DMS114 treated with DMSO at 0.1 percent for 48 hours (cell line): ENCODE data around the gene ABCC1.
"Not testable (repeated sequence)": the region's sequence is repeated elsewhere in the genome, so short reads cannot be mapped to it uniquely, and the experiment has no call there.

Experiments
- DNase-seq: peaks from one replicate; lab custom pipeline; 2025; ENCODE audit not compliant: unreplicated experiment; lab: John Stamatoyannopoulos, UW

ABCC1 gene

GRCh38 chr16:16176328-16176727 lies 226.9 kb downstream of the ABCC1 start:
- no peak for DNase-seq

- DNase-seq, result no peak
Observed at GRCh38 chr16:16178455-16179162, 229.2 kb downstream of the ABCC1 start.

DNA sequence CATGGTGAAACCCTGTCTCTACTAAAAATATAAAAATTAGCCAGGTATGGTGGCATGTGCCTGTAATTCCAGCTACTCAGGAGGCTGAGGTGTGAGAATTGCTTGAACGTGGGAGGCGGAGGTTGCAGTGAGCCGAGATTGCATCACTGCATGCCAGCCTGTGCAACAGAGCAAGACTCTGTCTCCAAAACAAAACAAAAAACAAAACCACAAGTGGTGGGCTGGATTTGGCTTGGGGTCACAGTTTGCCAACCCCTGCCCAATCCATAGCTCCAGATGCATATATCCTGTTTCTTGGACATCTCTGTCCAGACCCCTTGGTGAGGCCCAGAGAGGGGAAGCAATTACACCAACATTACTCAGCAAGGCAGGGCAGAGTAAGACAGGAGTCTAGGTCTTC lies 232.3 kb downstream of the ABCC1 start:
- not testable (repeated sequence) for DNase-seq

DNA sequence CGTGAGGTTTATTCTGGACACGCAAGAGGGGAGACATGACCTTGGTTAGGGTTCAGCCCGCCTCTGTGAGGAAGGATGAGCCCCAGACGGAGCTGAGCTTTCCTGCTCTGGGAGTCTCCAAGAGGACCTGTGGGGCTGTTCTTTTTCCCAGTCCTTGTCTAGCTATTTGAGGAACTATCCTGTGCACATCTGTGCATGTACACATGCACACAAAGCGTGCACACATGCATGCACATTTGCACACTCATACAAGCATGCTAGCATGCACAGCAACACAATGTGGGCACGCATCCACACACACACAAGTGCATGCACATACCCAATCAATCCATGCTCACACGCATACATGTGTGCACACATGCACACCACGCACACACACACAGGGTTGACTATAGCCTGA lies 233.5 kb downstream of the ABCC1 start:
- DNase-seq, result no peak

DNA sequence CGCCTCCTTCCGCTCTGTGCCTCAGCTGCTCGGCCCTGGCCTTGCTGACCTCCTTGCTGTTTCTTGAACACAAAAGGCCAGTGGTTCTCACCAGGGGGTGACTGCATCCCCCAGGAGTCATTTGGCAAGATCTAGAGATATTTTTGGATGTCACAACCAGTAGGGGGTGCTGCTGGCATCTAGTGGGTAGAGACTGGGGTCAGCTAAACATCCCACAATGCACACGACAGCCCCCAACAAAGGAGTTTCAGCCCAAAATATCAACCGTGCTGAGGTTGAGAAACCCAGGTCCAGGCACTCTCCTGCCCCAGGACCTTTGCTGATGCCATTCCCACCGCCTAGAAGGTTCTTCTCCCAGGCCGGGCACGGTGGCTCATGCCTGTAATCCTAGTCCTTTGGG lies 234.1 kb downstream of the ABCC1 start:
- no peak for DNase-seq

DNA sequence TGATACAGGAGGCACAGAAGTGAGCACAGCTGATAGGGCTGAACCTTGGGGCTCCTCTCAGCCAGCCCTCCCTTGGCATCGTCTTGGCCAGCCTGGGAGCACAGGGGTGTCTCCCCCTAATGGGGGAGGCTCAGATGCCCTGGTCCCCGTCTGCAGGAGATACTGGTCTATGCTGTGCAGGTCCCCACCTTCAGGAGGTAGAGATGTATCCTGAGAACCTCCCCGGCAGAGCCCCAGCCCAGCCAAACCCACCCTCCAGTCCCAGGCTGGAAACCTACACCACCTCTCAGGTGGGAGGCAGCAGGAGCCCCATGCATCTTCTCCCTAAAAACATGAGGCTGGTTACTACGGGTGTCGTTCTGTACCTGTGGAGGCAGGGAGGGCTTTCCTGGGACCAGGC lies 235.2 kb downstream of the ABCC1 start:
- no peak for DNase-seq

- no peak for DNase-seq
Observed at GRCh38 chr16:16185095-16185494, 235.7 kb downstream of the ABCC1 start.

DNA sequence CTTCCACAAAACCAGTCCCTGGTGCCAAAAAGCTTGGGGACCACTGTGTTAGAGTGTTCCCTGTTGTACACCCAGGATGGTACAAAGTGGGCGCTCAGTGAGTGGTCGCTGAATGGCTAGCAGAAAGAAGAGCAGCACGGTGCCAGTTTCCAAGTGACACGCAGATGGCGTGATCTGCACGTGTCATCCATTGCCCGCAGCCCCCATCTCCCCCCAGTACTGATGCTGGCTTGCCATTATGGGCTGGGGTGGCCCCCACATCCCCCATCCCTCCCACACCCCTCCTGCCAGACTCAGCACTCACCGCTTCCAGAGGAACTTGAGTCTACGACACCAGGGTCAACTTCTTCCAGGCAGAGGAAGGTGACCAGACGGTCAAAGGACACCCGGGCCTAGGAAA lies 237.4 kb downstream of the ABCC1 start:
- no peak for DNase-seq

DNA sequence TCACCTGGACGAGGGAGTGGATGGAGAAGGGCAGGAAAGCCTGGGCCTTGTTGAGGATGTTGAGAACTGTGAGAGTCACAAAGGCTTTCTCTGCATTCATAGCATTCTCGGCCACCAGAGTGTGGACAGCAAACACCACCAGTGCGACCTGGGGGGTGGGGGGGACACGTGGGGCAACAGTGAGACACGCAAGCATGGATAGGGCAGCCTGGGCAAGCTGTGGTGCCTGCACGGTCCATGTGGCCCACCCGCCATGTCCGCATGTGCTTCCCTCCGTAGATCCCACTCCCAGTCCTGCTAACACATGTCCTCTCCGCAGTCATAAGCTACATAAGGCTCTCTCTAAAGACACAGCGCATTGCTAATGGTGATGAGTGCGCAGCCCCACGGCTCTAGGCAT lies 239.4 kb downstream of the ABCC1 start:
- no peak for DNase-seq

DNA sequence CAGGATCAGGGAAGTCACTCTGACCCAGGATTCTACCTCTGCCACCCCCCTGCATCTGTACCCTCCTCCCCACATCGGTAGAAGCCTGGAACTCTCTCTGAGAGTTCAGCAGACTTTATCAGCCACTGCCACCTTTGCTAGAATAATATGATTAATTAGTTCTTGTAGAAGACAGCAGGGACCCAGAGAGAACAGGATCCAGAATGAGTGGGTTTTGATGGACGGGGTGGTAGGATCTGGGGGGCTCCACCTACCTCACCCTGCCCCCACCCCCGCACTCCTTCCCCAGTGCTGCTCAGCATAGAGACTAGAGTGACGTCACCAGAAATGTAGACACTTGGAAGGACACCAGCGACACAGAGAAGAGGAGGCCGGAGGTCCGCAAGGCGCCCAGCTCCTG lies 240.4 kb downstream of the ABCC1 start:
- no peak for DNase-seq

GRCh38 chr16:16190546-16190945 lies 241.1 kb downstream of the ABCC1 start:
- DNase-seq, result no peak

GRCh38 chr16:16190966-16191365 lies 241.6 kb downstream of the ABCC1 start:
- DNase-seq, result not testable (repeated sequence)

GRCh38 chr16:16191493-16192167 lies 242.2 kb downstream of the ABCC1 start:
- no peak for DNase-seq
